Measurements from ENCODE around the gene NAALADL2. TPM values are rescaled to one million over a fixed set of nuclear protein-coding genes. Genes with fewer than 3 reads are reported as not detected.

Gene NAALADL2
- total RNA-seq, 4 donors from 2014 or later: 0.85 to 6.3 (median 1.6) TPM

- TF ChIP-seq POLR2A (IDR thresholded peaks at IDR 0.05): no peak
- TF ChIP-seq, protein P1, sequence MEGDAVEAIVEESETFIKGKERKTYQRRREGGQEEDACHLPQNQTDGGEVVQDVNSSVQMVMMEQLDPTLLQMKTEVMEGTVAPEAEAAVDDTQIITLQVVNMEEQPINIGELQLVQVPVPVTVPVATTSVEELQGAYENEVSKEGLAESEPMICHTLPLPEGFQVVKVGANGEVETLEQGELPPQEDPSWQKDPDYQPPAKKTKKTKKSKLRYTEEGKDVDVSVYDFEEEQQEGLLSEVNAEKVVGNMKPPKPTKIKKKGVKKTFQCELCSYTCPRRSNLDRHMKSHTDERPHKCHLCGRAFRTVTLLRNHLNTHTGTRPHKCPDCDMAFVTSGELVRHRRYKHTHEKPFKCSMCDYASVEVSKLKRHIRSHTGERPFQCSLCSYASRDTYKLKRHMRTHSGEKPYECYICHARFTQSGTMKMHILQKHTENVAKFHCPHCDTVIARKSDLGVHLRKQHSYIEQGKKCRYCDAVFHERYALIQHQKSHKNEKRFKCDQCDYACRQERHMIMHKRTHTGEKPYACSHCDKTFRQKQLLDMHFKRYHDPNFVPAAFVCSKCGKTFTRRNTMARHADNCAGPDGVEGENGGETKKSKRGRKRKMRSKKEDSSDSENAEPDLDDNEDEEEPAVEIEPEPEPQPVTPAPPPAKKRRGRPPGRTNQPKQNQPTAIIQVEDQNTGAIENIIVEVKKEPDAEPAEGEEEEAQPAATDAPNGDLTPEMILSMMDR (IDR thresholded peaks at IDR 0.05): no peak
- 70 to 74% methylated on average over 2 of the region's 2 CpGs for WGBS, 2 donors
- Histone ChIP-seq H3K4me3 (no peak overlapping the region), H3K27ac (no peak overlapping the region), H3K4me1 (no peaks in the 10 kb centered on the region), H3K27me3 (no peaks in the 10 kb centered on the region), H3K36me3 (no peaks in the 10 kb centered on the region), H3K9me3 (no peaks in the 10 kb centered on the region)
- no peak for DNase-seq
- intact Hi-C loops (cut with DNase I): no loop called here
These were observed 81.0 kb downstream of the NAALADL2 start for GRCh38 chr3:174940151-174940550.

DNA sequence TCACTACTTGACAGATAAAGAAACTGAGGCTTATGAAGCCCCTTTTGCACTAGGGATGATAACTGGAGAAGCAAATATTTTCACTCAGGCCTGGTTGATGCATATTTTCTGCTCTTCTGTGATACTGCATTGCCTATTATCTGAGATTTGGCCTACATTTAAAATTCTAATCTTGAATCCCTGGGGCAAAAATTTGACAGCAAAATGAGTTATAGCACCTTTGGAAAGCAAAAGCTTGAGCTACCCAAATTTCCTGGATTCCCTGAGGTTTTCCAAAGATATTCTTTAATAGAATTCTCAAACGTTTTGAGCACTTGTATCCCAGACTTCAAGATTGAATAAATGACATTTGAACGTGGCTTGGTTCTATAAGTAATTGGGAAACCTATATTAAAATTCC, 86.1 kb downstream of the NAALADL2 start:
- Histone ChIP-seq H3K36me3 (no peaks in the 10 kb centered on the region), H3K27ac (no peak overlapping the region), H3K27me3 (no peaks in the 10 kb centered on the region), H3K4me3 (no peak overlapping the region), H3K9me3 (no peaks in the 10 kb centered on the region), H3K4me1 (no peaks in the 10 kb centered on the region)
- WGBS, 2 donors: 36 to 58% methylated on average over 2 of the region's 2 CpGs
- intact Hi-C loops (cut with DNase I): no loop called here
- TF ChIP-seq POLR2A (IDR thresholded peaks at IDR 0.05): no peak
- TF ChIP-seq, protein P1 (IDR thresholded peaks at IDR 0.05): no peak
- no peak for DNase-seq

GRCh38 chr3:174945951-174946350, 86.8 kb downstream of the NAALADL2 start:
- no peak for TF ChIP-seq POLR2A (IDR thresholded peaks at IDR 0.05)
- TF ChIP-seq, protein P1 (IDR thresholded peaks at IDR 0.05): no peak
- Histone ChIP-seq H3K27ac (no peak overlapping the region), H3K4me3 (no peak overlapping the region), H3K4me1 (no peaks in the 10 kb centered on the region), H3K36me3 (no peaks in the 10 kb centered on the region), H3K9me3 (no peaks in the 10 kb centered on the region), H3K27me3 (no peaks in the 10 kb centered on the region)
- DNase-seq: no peak
- intact Hi-C loops (cut with DNase I): no loop called here
- 76 to 86% methylated on average over 2 of the region's 2 CpGs for WGBS, 2 donors

DNA sequence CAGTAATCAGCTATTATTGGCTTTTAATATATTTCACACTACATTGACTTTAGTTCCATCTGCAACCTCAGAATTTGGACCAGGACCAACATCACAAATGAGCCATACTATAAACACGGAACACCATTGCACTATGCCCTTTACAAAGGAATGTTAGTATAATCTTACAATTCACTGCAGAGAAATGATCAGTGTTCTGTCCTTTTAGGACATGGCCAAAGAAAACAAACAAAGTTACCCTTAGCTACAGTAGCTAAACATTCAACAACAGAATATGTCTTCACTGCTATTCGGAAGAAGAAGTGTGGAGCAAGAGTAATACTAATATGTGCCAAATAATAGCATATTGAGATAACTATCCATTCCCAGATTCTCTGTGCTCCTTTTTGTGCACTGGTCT, 90.4 kb downstream of the NAALADL2 start:
- no peak for DNase-seq
- 14 to 19% methylated on average over 2 of the region's 2 CpGs for WGBS, 2 donors
- Histone ChIP-seq H3K36me3 (no peaks in the 10 kb centered on the region), H3K27me3 (no peaks in the 10 kb centered on the region), H3K4me3 (no peak overlapping the region), H3K27ac (no peak overlapping the region), H3K4me1 (no peaks in the 10 kb centered on the region), H3K9me3 (no peaks in the 10 kb centered on the region)
- intact Hi-C loops (cut with DNase I): no loop called here
- TF ChIP-seq, protein P1 (IDR thresholded peaks at IDR 0.05): no peak
- TF ChIP-seq POLR2A (IDR thresholded peaks at IDR 0.05): no peak

DNA sequence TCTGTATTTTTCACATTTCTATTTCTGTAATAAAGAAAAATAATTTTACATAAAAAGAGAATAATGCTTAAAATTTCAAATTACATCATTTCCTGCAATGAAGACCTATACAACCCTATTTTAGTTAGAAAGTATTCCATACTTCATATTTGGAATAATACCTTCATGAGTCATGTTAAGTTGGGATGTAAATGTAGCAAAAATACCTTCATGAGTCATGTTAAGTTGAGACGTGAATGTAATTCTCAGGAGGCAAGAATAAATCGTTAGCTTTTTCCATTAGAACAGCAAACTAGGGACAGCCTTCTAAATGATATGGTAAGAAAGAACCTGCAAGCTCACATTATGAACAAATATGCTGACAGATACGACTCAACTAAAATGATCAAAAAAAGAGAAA, 91.9 kb downstream of the NAALADL2 start:
- TF ChIP-seq POLR2A (IDR thresholded peaks at IDR 0.05): no peak
- TF ChIP-seq, protein P1 (IDR thresholded peaks at IDR 0.05): no peak
- DNase-seq: no peak

More for the DNA sequence above, 91.9 kb downstream of the NAALADL2 start:
- Histone ChIP-seq H3K27ac (no peak overlapping the region), H3K36me3 (no peaks in the 10 kb centered on the region), H3K4me3 (no peak overlapping the region), H3K27me3 (no peaks in the 10 kb centered on the region), H3K9me3 (no peaks in the 10 kb centered on the region), H3K4me1 (peaks cover 0 to 6% (median 0%) of the 10 kb centered on the region in 3 donors)
- intact Hi-C loops (cut with DNase I): no loop called here
- WGBS, 2 donors: 41 to 53% methylated on average over 3 of the region's 3 CpGs
